ENCODE data around the gene ARRDC5. TPM values are rescaled to one million over a fixed set of nuclear protein-coding genes. Genes with fewer than 3 reads are reported as not detected.
A peak's percentile ranks its signal among the peaks of the same experiment; 100 is the strongest.

ARRDC5 gene
- total RNA-seq, 1 donor from 2014 or later = not detected

DNA sequence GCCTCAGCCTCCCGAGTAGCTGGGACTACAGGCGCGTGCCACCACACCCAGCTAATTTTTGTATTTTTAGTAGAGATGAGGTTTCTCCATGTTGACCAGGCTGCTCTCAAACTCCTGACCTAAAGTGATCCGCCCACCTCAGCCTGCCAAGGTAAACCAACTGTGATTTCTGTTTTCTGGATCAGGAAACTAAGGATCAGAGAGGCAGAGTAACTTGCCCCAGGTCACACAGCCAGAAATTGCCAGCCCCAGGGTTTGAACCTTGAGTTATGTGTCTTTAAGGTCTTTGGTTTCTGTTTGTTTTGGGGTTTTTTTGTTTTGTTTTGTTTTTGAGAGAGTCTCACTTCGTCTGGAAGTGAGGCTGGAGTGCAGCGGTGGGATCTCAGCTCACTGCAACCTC, 31.0 kb downstream of the ARRDC5 start:
- H4K20me1 ChIP-seq (ENCODE audit: low read depth) = peaks cover 2% of the 10 kb centered on the region
- H3F3A ChIP-seq (ENCODE audit: low read depth) = peaks cover 5% of the 10 kb centered on the region
- no peaks in the 10 kb centered on the region for H3K9me3 ChIP-seq (ENCODE audit: low read depth)
- H3K4me1 ChIP-seq = no peaks in the 10 kb centered on the region
- peaks cover 7% of the 10 kb centered on the region for H3K79me2 ChIP-seq (ENCODE audit: low read depth)
- Mint-ChIP-seq H3K4me3 (no peak overlapping the region), H3K9me3 (no peaks in the 10 kb centered on the region), H3K27me3 (ENCODE audit: insufficient read depth, low read depth) (peaks cover 17% of the 10 kb centered on the region), H3K27ac (no peak overlapping the region), H3K36me3 (no peaks in the 10 kb centered on the region), H3K4me1 (peaks cover 9% of the 10 kb centered on the region)
- H3K4me3 ChIP-seq = no peak overlapping the region
- no peak for DNase-seq (ENCODE audit: low spot score)
- no peak overlapping the region for H3K4me2 ChIP-seq
- no peak overlapping the region for H2AFZ ChIP-seq (replicated peaks)
- H3K9ac ChIP-seq = no peak overlapping the region
- no peaks in the 10 kb centered on the region for H3K27me3 ChIP-seq
- no peak overlapping the region for H3K27ac ChIP-seq
- no peaks in the 10 kb centered on the region for H3K36me3 ChIP-seq
- no peak for TF ChIP-seq EZH2 (IDR thresholded peaks at IDR 0.05)
- TF ChIP-seq EZH2phosphoT487 (IDR thresholded peaks at IDR 0.05) = no peak
- TF ChIP-seq, protein P1, sequence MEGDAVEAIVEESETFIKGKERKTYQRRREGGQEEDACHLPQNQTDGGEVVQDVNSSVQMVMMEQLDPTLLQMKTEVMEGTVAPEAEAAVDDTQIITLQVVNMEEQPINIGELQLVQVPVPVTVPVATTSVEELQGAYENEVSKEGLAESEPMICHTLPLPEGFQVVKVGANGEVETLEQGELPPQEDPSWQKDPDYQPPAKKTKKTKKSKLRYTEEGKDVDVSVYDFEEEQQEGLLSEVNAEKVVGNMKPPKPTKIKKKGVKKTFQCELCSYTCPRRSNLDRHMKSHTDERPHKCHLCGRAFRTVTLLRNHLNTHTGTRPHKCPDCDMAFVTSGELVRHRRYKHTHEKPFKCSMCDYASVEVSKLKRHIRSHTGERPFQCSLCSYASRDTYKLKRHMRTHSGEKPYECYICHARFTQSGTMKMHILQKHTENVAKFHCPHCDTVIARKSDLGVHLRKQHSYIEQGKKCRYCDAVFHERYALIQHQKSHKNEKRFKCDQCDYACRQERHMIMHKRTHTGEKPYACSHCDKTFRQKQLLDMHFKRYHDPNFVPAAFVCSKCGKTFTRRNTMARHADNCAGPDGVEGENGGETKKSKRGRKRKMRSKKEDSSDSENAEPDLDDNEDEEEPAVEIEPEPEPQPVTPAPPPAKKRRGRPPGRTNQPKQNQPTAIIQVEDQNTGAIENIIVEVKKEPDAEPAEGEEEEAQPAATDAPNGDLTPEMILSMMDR (IDR thresholded peaks at IDR 0.05) = no peak

DNA sequence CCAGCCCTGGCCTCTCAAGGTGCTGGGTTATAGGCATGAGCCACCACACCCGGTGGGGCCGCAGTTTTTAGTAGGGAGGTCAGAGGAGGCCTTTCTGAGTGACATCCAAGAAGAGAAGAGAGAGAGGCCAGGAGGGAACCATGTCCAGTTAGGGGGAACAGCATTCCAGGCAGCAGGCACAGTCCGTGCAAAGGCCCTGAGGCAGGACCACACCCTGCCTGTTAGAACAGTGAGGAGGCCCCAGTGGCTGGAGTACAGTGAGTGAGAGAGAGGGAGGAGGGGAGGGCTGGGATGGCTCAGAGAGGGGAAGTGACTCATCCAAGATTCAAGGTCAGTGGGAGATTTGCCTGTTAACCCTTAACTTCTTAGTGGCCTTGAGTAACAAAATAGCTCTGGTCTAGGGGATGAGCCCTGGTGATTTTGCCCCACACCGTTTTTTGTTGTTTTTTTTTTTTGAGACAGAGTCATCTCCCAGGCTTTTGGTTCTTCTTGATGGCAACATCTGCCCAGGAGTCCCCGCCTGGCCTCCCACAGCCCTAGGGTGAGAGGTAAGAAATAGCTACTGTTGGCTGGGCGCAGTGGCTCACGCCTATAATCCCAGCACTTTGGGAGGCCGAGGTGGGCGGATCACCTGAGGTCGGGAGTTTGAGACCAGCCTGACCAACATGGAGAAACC, 32.5 kb downstream of the ARRDC5 start:
- no peak overlapping the region for H3K4me2 ChIP-seq
- H3K36me3 ChIP-seq = no peaks in the 10 kb centered on the region
- peak overlapping the region; percentile 53 for H3K27ac Mint-ChIP-seq
- no peak for DNase-seq (ENCODE audit: low spot score)
- H3K9ac ChIP-seq = no peak overlapping the region
- peaks cover 17% of the 10 kb centered on the region for H3K27me3 Mint-ChIP-seq (ENCODE audit: insufficient read depth, low read depth)
- H4K20me1 ChIP-seq (ENCODE audit: low read depth) = peaks cover 16% of the 10 kb centered on the region
- no peaks in the 10 kb centered on the region for H3K4me1 ChIP-seq
- H2AFZ ChIP-seq (replicated peaks) = no peak overlapping the region
- H3F3A ChIP-seq (ENCODE audit: low read depth) = peaks cover 5% of the 10 kb centered on the region
- peak overlapping the region; percentile 60 for H3K4me3 Mint-ChIP-seq
- H3K4me1 Mint-ChIP-seq = peaks cover 14% of the 10 kb centered on the region
- H3K36me3 Mint-ChIP-seq = no peaks in the 10 kb centered on the region
- no peaks in the 10 kb centered on the region for H3K27me3 ChIP-seq
- H3K79me2 ChIP-seq (ENCODE audit: low read depth) = peaks cover 22% of the 10 kb centered on the region
- no peaks in the 10 kb centered on the region for H3K9me3 ChIP-seq (ENCODE audit: low read depth)
- no peak overlapping the region for H3K27ac ChIP-seq
- TF ChIP-seq EZH2phosphoT487 (IDR thresholded peaks at IDR 0.05) = no peak
- TF ChIP-seq, protein P1 (IDR thresholded peaks at IDR 0.05) = no peak
- TF ChIP-seq EZH2 (IDR thresholded peaks at IDR 0.05) = no peak
- no peak overlapping the region for H3K4me3 ChIP-seq
- no peaks in the 10 kb centered on the region for H3K9me3 Mint-ChIP-seq

DNA sequence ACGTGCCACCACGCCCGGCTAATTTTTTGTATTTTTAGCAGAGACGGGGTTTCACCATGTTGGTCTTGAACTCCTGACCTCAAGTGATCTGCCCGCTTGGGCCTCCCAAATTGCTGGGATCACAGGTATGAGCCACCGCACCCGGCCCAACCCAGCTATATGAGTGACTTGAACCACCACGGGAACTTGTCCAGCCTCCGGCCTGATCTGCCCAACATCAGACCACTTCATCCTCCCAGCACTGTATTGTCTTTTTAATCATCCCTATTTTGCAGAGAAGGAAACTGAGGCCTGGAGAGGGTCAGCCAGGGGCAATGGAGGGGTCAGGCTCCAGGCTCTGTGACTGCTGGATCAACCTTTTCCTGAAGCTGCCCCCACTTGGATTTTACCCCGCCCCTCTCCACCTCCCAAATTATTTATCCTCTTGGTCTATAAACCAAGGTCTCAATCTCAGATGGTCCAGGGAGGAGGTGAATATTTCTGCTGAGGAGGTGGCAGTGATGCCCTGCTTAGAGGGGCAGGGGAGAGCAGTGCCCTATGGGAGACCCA, 34.3 kb downstream of the ARRDC5 start:
- Histone ChIP-seq H3K27ac (no peak overlapping the region), H3K27me3 (no peaks in the 10 kb centered on the region), H3K4me2 (no peak overlapping the region), H3K9me3 (ENCODE audit: low read depth) (no peaks in the 10 kb centered on the region), H3K36me3 (no peaks in the 10 kb centered on the region), H3K4me3 (no peak overlapping the region), H2AFZ (replicated peaks) (no peak overlapping the region), H3F3A (ENCODE audit: low read depth) (peaks cover 5% of the 10 kb centered on the region), H4K20me1 (ENCODE audit: low read depth) (peaks cover 25% of the 10 kb centered on the region), H3K9ac (no peak overlapping the region), H3K4me1 (no peaks in the 10 kb centered on the region), H3K79me2 (ENCODE audit: low read depth) (peaks cover 36% of the 10 kb centered on the region)
- H3K27me3 Mint-ChIP-seq (ENCODE audit: insufficient read depth, low read depth) = peaks cover 12% of the 10 kb centered on the region
- H3K4me1 Mint-ChIP-seq = peaks cover 14% of the 10 kb centered on the region
- TF ChIP-seq, protein P1 (IDR thresholded peaks at IDR 0.05) = no peak
- no peak for TF ChIP-seq EZH2phosphoT487 (IDR thresholded peaks at IDR 0.05)
- no peaks in the 10 kb centered on the region for H3K36me3 Mint-ChIP-seq
- peak overlapping the region; percentile 88 for H3K4me3 Mint-ChIP-seq
- no peak for DNase-seq (ENCODE audit: low spot score)
- no peak overlapping the region for H3K27ac Mint-ChIP-seq
- no peaks in the 10 kb centered on the region for H3K9me3 Mint-ChIP-seq

Measured in neural progenitor cell (in vitro differentiated cells).